Body of pancreas (tissue), 4 donors: ENCODE data around the gene MICOS13.

Experiments used
- CTCF ChIP-seq, 7 experiments: fragments of 450-650 bp in 4 of 7; fragments of 200-600 bp in 3 of 7; sonication (generic) in 3 of 7; IDR thresholded peaks; one replicate each; pipeline ENCODE4 v1.5.1; 2016 to 2019; ENCODE audit warnings: antibody characterized with exemption in 7 of 7
- POLR2A ChIP-seq, 3 donors: fragments of 450-650 bp; IDR thresholded peaks; one replicate each; pipeline ENCODE4 v1.6.1; 2016; ENCODE audit warnings: antibody characterized with exemption in 3 of 3, mild to moderate bottlenecking in 2 of 3

GRCh38 chr19:5642204-5642603, 38.1 kb downstream of the MICOS13 start:
- TF ChIP-seq POLR2A (IDR thresholded peaks at IDR 0.05) (no peak), CTCF (IDR thresholded peaks at IDR 0.05) (no peak)
